Measurements from ENCODE around the gene PSMF1. TPM values are rescaled to one million over a fixed set of nuclear protein-coding genes. Genes with fewer than 3 reads are reported as not detected.

Gene PSMF1
- total RNA-seq, 2 donors from 2014 or later, result 86.7 to 116 TPM

GRCh38 chr20:1183153-1183552, 64.8 kb downstream of the PSMF1 start:
- no peak for ATAC-seq (ENCODE audit: insufficient number of reproducible peaks, low FRiP score, low read depth)
- TF ChIP-seq, protein P1, sequence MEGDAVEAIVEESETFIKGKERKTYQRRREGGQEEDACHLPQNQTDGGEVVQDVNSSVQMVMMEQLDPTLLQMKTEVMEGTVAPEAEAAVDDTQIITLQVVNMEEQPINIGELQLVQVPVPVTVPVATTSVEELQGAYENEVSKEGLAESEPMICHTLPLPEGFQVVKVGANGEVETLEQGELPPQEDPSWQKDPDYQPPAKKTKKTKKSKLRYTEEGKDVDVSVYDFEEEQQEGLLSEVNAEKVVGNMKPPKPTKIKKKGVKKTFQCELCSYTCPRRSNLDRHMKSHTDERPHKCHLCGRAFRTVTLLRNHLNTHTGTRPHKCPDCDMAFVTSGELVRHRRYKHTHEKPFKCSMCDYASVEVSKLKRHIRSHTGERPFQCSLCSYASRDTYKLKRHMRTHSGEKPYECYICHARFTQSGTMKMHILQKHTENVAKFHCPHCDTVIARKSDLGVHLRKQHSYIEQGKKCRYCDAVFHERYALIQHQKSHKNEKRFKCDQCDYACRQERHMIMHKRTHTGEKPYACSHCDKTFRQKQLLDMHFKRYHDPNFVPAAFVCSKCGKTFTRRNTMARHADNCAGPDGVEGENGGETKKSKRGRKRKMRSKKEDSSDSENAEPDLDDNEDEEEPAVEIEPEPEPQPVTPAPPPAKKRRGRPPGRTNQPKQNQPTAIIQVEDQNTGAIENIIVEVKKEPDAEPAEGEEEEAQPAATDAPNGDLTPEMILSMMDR (IDR thresholded peaks at IDR 0.05), result no peak

GRCh38 chr20:1184260-1184637, 65.8 kb downstream of the PSMF1 start:
- no peaks in the 10 kb centered on the region for H3K4me1 ChIP-seq (ENCODE audit: control insufficient read depth in 1 of 2, low read depth in 2 of 2)
- no peaks in the 10 kb centered on the region for H3K9me3 ChIP-seq
- ATAC-seq (ENCODE audit: insufficient number of reproducible peaks, low FRiP score, low read depth) (no peak), DNase-seq (ENCODE audit: low spot score) (no peak)
- TF ChIP-seq, protein P1 (IDR thresholded peaks at IDR 0.05), result no peak
- H3K27ac ChIP-seq, result no peak overlapping the region
- no peaks in the 10 kb centered on the region for H3K36me3 ChIP-seq
- no peaks in the 10 kb centered on the region for H3K27me3 ChIP-seq (replicated peaks; ENCODE audit: insufficient read depth)
- H3K4me3 ChIP-seq, result no peak overlapping the region

More at GRCh38 chr20:1183153-1183552, 64.8 kb downstream of the PSMF1 start:
- no peak overlapping the region for H3K4me3 ChIP-seq
- H3K36me3 ChIP-seq, result no peaks in the 10 kb centered on the region
- no peak overlapping the region for H3K27ac ChIP-seq
- H3K9me3 ChIP-seq, result no peaks in the 10 kb centered on the region
- no peaks in the 10 kb centered on the region for H3K27me3 ChIP-seq (replicated peaks; ENCODE audit: insufficient read depth)
- no peak for DNase-seq (ENCODE audit: low spot score)
- H3K4me1 ChIP-seq (ENCODE audit: control insufficient read depth in 1 of 2, low read depth in 2 of 2), result no peaks in the 10 kb centered on the region

DNA sequence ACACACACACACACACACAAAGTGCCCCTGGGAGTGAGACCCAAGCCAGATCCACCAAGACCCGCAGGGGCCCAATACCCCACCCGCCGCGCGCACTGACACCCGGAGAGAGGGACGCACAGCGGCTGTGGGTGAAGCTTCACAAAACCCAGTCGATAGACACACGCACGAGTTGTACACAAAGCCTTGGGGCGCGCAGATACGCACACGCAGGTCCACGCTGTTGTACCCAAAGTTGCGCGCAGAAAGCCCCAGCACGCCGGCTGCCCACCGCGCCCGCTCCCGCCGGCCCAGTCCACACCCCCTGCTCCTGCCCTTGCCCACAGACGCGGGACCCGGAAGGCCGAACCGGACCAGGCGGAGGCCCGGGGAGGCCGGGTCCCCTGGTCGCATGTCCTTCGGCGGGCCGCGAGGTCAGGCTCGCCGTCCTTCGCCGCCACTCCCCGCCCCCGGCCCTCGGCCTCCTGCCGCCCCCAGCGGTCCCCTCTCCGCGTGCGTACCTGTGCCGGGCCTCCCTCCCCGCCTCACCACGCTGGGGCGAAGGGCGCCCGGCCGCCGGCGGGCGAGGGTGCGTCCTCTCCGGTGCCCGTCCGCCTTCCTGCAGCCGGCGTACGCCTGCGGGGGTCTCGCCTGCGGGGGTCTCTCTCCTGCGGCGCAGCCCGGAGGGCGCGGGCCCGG, 66.4 kb downstream of the PSMF1 start, which contains the start of gene TMEM74B:
TMEM74B (minus strand) TSS at position 344 of the 678 bp plus-strand sequence. CDS start 1,180 bp downstream, outside the sequence.
- H3K36me3 ChIP-seq, result no peaks in the 10 kb centered on the region
- DNase-seq (ENCODE audit: low spot score) (no peak), ATAC-seq (ENCODE audit: insufficient number of reproducible peaks, low FRiP score, low read depth) (no peak)
- no peaks in the 10 kb centered on the region for H3K4me1 ChIP-seq (ENCODE audit: control insufficient read depth in 1 of 2, low read depth in 2 of 2)
- no peak within 1 kb of the TSS for H3K27ac ChIP-seq
- H3K4me3 ChIP-seq, result peak within 1 kb of the TSS; percentile 60
- H3K9me3 ChIP-seq, result no peaks in the 10 kb centered on the region
- no peaks in the 10 kb centered on the region for H3K27me3 ChIP-seq (replicated peaks; ENCODE audit: insufficient read depth)
- TF ChIP-seq, protein P1 (IDR thresholded peaks at IDR 0.05), result no peak

DNA sequence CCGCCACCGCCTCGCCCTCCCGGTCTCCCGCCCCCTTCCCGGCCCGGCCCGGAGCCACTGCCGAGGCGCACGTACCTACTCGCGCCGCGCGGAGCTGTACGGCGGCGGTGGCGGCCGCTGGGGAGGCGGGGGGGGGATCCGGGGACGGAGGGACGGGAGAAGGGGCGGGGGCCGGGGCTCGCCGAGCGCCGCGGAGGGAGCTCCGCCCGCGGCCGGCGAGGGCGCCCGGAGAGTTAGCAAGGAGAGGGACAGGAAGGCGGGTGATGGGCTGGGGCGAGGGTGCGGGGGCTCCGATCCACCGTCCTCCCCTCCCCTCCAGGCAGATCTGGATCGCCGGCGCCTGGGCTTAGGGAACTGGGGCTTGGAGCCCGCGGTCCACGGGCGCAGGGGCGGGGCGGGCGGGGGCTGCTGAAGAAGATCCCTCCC, 66.9 kb downstream of the PSMF1 start:
- peak overlapping the region; percentile 60 for H3K4me3 ChIP-seq

DNA sequence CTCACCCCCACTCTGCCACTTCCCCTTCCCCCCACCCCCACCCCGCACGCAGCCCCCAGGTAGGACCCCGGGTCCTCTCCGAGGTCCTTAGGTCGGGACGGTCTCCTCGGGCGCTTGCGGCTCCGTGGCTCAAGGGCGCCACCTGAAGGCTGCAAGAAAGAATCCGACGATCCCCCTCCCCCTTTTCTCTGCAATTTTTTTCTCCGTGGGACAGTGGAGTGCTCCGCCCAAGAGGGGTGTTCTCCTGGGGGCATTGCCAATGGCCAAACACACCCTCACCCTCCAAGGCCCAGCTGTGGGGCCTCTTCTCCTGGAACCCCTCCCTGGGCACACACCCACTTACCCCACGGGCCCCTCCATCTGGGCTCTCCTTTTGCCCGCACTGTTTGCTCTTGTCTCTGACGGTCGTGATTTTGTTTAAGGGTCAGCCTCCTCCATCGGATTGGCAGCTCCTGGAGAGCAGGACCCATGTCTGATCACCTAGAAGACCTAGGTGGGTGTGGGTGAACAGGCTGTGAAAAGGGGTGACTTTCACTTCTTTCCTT, 67.5 kb downstream of the PSMF1 start:
- no peaks in the 10 kb centered on the region for H3K4me1 ChIP-seq (ENCODE audit: control insufficient read depth in 1 of 2, low read depth in 2 of 2)
- no peak for DNase-seq (ENCODE audit: low spot score)
- no peaks in the 10 kb centered on the region for H3K9me3 ChIP-seq
- no peaks in the 10 kb centered on the region for H3K36me3 ChIP-seq
- peak overlapping the region; percentile 60 for H3K4me3 ChIP-seq
- no peaks in the 10 kb centered on the region for H3K27me3 ChIP-seq (replicated peaks; ENCODE audit: insufficient read depth)
- TF ChIP-seq, protein P1 (IDR thresholded peaks at IDR 0.05), result no peak
- no peak overlapping the region for H3K27ac ChIP-seq
- no peak for ATAC-seq (ENCODE audit: insufficient number of reproducible peaks, low FRiP score, low read depth)

More for the DNA sequence above, 66.9 kb downstream of the PSMF1 start:
- Histone ChIP-seq H3K9me3 (no peaks in the 10 kb centered on the region), H3K4me1 (ENCODE audit: control insufficient read depth in 1 of 2, low read depth in 2 of 2) (no peaks in the 10 kb centered on the region), H3K27ac (no peak overlapping the region), H3K36me3 (no peaks in the 10 kb centered on the region), H3K27me3 (replicated peaks; ENCODE audit: insufficient read depth) (no peaks in the 10 kb centered on the region)
- ATAC-seq (ENCODE audit: insufficient number of reproducible peaks, low FRiP score, low read depth) (no peak), DNase-seq (ENCODE audit: low spot score) (no peak)
- TF ChIP-seq, protein P1 (IDR thresholded peaks at IDR 0.05), result no peak
